LHCN-M2 (cell line): ENCODE data around the gene MAML2. TPM values are rescaled to one million over a fixed set of nuclear protein-coding genes. Genes with fewer than 3 reads are reported as not detected.
"Not testable (repeated sequence)": the region's sequence is repeated elsewhere in the genome, so short reads cannot be mapped to it uniquely, and the experiment has no call there.

ENCODE experiments used
- DNase-seq: peaks from one replicate; pipeline ENCODE4 v3.0.0-alpha.2; 2012; ENCODE audit warnings: low read depth
- total RNA-seq: library from RNA; depleted of rRNA; stranded (reverse); fragments of >200 nt; gene quantifications from 2 replicates; pipeline ENCODE4 v1.2.3, GENCODE V29; 2014

The MAML2 gene
- total RNA-seq, 1 experiment from 2014 or later: 12.1 TPM

DNA sequence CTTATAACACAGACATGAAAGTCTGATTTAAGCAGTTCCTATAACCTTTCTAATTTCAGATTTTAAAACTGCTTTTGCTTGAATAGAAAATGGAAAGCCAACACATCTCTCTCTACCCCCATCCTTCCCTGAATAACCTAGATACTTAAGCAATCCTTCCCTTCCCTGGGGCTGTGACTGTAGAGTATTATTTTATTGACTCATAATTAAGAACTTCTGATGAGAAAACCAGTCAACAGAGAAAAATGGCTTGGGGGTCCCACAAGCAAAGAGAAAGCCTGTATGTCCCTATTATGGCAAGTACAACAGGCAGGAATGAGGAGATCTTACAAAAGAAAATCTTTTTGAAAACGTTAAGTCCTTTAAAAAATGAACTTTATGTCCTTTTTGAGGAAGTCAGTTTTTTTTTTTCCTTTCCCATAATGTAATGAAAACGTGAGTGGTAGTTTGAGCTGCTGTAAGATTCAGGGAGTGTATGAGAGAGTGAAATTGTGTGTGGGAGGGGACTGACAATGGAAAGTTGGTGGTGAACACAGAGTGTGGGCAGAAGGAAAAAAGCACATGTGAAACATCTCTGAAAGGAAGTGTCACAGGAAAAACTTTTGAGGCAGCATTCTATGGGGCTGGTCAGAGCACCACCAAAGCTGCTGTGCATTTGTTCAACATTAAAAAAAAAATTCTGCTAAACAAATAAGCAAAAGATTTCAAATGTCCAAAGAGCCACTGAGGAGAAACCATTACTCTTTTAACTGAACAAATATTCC lies 154.6 kb downstream of the MAML2 start:
- DNase-seq: peak; percentile 76

GRCh38 chr11:96187822-96188221 lies 155.2 kb downstream of the MAML2 start:
- peak; percentile 86 for DNase-seq

DNA sequence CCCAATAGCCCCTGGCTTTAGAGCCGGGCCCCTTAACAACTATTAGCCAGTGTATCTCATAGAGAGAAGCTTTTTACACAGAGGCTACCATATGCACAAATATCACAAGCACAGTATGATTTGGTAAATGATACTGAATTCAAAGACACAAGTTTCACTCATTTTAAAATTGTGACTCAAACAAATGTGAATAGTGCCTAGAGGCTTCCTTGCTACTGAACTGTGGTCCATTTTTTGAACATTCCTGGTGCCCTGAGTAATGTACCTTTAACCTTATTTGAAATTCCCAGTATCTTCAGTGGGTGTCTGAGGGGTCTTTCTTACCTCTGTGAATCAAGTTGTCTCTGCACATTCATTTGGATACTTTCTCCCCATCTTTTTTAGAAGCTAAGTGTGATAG lies 156.2 kb downstream of the MAML2 start:
- no peak for DNase-seq

- no peak for DNase-seq
Observed at GRCh38 chr11:96185220-96185768, 157.7 kb downstream of the MAML2 start.

GRCh38 chr11:96180937-96181336 lies 162.1 kb downstream of the MAML2 start:
- DNase-seq: not testable (repeated sequence)

DNA sequence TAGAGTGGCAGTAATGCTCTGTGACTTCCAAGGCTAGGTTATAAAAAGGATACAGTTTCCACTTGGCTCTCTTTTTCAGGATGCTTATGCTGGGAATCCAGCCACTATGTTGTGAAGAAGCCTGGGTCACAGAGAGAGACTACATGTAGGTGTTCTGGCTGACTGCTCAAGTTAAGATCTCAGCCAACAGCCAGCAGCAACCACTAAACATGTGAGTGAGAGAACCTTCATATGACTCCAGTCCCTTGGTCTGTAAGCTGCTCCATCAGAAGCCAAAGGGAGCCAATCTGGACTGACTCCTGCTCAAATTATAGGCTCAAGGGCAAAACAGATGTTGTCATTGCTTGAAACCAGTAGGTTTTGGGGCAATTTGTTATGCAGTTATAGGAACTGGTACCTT lies 162.7 kb downstream of the MAML2 start:
- no peak for DNase-seq

DNA sequence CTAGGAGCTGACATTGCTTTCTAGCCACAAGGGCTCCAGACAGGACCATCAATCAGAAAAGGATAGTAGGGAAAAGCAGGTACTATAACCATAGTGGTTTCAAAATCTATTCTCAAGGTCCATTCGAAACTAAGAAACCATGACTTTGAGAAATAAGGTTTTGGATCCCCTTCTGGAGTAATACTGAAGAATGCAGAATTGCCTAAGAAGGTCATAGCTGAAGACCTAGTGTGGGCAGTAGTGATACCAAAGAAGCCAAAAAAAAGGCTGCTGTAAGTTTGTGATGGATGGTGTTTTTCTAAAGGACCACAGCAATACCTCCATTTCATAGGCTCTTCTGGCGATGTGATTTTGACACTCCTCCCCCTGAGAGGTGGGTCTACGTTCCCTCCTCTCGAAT lies 163.1 kb downstream of the MAML2 start:
- no peak for DNase-seq

DNA sequence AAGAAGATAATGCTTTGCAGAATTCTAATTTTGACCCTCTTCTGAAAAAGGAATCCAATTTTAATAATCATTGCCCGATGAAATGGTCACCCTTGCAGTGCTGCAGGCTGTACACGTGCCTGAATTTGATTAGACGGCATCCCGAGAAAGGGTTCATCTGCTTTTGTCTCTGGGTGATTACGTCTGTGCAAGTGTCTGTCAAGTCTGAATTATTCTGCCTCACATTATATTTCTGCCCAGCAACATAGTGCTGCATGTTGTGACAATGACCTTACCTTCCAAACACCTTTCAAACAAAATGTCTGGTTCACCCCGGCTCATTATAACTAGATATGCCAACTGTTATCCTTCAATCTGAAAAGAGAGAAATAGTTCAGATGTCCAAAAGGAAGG lies 164.1 kb downstream of the MAML2 start:
- no peak for DNase-seq

- DNase-seq: no peak
Observed at GRCh38 chr11:96178049-96178886, 164.7 kb downstream of the MAML2 start.

- peak; percentile 32 for DNase-seq
Observed at GRCh38 chr11:96177146-96177545, 165.8 kb downstream of the MAML2 start.

DNA sequence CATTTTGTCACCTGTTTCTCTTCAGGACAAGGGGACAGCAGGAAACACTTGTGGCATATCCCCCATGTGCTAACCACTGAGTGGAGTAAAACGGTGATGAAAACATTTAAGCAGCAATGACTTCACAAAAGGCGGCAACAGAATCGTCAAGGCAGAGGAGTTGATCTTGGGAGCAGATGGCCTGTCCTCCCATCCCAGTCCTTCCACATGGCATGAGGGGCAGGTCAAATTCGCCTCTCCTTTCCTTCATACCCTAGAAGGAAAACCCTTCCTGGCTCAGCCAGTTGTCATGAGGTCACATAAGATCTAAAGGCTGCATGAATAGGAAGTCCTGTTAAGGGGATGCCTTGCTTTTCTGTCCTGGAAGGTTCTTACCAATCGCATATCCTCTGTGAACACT lies 169.1 kb downstream of the MAML2 start:
- no peak for DNase-seq

- no peak for DNase-seq
Observed at GRCh38 chr11:96173422-96173821, 169.6 kb downstream of the MAML2 start.

DNA sequence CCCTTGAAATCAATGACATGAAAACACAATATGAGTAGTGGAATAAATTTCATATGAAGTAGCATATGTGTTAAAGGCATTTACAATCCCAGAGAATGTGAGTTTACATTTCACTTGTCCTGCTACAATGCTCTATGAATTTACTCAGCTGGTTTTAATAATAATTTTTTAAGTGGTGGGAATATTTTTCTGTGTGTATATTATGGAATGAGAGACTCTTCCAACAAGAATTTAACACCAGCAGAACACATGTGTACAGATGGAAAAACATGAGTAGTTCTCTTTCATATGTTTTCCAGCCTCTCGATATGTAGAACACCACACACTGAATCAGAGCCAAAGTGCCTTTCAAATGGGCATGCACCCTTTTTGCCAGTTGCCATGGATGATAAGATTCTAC lies 170.4 kb downstream of the MAML2 start:
- DNase-seq: no peak

GRCh38 chr11:96169250-96169649 lies 173.7 kb downstream of the MAML2 start:
- no peak for DNase-seq

GRCh38 chr11:96168623-96169022 lies 174.4 kb downstream of the MAML2 start:
- peak; percentile 86 for DNase-seq

DNA sequence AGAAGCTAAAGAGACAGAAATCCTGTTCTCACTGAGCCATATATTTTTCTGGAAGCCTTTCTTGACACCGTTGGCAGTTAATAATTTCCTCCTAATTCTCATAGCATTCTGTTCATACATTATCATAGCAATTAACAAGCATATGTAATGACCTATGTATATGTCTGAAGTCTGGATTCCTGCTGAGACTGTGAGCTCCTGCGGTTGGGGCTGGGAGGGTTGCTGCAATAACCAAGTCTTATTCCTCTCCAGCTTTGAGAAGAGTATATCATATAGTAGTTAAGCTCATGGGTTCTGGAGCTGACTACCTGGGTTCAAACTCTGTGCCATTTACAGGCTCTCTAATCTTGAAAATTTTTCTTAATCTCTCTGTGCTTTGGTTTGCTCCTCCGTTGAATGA lies 175.2 kb downstream of the MAML2 start:
- DNase-seq: no peak

DNA sequence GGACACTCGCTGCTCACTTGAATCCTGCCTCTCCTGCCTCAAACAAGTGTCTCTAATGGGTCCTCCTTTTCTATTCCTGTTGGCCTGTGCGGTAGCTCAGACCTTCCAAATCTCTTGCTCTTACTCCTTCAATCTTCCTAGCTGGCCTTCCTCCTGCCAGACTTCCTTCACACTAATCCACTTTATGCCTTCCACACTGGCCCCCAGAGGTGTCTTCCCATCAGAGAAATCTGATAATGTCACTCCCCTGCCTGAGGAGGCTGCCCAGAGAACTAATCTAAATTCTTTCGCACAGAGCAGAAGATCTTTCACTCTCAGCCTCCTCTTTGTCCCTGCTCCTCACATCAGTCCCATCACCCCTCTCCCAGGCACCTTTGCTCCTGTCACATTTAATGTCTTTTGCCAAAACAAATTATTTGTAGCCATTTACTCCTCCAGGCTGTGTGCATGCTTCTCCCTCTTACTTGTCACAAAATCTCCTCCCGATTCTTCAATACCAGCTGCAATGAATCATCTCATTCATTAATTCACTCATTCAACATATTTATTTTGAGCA lies 175.7 kb downstream of the MAML2 start:
- DNase-seq: no peak

- DNase-seq: peak; percentile 91
Observed at GRCh38 chr11:96162816-96163499, 180.0 kb downstream of the MAML2 start.

DNA sequence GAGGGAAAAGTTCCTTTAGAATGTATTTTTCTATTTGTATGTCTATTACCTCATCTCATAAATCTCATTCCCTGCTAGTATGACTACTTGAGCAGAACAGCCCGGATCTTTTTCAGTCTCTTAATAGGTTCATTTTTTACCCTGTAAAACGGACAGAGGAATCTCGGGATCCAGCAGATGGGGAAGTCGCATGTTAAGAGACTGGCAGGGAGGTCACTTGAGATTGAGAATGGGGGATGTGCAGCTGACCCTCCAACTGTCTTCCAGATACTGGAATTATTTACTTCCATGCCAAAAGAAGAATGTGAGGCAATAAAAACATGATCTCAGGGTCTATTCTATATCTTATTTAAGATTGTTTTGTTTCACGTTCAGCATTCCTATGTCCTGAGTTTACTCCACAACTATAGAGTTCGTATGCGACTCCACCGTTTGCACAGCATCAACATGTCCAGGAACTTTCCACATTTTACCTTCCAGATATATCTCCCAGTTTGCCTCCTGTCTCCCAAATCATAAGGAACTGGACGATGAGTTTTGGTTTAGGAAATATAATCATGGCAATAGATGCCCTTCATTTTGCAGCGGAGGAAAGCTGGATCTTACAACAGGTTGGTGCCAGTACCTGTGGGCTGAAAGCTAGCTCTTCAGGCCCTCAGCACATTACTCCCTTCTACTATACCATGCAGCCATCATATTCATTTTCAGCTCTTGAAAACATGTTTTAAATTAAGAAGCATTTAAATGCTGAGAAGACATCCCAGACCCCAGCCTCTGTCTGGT lies 181.5 kb downstream of the MAML2 start:
- no peak for DNase-seq

DNA sequence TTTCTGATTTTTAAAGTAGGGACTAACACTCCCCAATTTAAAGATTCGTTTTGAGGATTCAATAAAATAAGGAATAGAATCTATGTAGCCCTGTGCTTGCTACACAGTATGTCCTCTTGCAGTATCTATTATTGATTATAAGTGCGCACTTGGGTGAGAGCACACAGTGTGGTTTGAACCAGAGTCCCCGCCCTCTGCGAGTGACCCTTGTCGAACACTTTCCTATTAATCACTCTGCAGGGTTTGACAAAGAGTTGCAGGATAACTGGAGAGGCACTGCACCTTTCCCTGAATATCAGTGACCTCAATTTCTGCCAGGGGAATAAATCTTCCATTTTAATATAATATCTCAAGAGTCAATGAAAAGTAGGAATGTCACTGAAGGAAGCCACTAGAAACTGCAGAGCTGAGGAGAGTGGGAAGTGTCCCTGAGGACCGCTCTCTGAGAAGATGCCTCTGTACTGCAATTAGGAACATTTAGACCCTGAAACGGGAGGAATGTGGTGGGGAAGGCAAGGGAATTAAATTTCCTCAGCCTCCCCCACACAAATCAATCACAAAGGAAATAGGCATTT lies 182.2 kb downstream of the MAML2 start:
- DNase-seq: no peak

- DNase-seq: no peak
Observed at GRCh38 chr11:96159968-96160367, 183.0 kb downstream of the MAML2 start.
